ENCODE measurements around the gene SSUH2.

DNA sequence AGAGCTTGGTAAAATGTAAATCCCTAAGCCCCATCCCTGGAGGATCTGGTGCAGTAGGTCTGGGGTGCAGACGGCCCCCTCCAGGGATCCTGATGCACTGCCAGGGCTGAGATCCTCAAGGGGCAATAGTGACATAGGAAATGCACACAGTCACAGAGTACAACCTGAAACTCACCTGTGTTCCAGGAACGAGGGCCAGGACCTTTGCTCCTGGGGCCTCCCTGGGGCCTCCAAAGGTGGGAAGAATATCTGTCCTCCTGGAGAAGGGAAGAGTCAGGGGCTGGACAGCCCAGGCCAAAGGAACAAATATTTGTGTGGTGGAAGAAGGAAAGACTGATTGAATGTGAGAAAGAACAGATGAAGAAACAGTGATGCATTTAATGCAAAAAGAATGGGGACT is 9.5 kb downstream of the SSUH2 start:
- no peak for TF ChIP-seq POLR2A (IDR thresholded peaks at IDR 0.05)
- TF ChIP-seq, protein P1, sequence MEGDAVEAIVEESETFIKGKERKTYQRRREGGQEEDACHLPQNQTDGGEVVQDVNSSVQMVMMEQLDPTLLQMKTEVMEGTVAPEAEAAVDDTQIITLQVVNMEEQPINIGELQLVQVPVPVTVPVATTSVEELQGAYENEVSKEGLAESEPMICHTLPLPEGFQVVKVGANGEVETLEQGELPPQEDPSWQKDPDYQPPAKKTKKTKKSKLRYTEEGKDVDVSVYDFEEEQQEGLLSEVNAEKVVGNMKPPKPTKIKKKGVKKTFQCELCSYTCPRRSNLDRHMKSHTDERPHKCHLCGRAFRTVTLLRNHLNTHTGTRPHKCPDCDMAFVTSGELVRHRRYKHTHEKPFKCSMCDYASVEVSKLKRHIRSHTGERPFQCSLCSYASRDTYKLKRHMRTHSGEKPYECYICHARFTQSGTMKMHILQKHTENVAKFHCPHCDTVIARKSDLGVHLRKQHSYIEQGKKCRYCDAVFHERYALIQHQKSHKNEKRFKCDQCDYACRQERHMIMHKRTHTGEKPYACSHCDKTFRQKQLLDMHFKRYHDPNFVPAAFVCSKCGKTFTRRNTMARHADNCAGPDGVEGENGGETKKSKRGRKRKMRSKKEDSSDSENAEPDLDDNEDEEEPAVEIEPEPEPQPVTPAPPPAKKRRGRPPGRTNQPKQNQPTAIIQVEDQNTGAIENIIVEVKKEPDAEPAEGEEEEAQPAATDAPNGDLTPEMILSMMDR (IDR thresholded peaks at IDR 0.05): no peak

Data from adrenal gland (tissue), 5 donors.